ENCODE data around the gene FGF12.

DNA sequence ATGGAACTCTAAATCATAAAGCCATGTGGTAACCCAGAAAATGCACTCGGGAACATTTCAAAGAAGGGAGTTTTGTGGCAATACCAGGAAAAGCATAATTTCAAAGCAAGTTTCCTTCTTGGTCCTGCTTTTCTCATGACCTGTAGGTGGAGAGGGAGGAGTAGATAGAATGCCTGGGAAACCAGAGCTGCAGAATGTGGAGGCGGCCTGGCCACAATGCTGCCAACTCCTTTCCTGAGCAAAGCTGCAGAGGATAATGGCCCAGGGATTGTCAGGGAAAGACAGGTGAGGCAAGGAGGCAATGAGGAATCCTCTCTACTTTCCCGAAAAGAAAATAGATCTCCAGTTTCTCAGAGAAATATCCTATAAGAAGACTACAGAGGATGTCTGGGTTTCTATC, 330.3 kb downstream of the FGF12 start:
- TF ChIP-seq, protein P1, sequence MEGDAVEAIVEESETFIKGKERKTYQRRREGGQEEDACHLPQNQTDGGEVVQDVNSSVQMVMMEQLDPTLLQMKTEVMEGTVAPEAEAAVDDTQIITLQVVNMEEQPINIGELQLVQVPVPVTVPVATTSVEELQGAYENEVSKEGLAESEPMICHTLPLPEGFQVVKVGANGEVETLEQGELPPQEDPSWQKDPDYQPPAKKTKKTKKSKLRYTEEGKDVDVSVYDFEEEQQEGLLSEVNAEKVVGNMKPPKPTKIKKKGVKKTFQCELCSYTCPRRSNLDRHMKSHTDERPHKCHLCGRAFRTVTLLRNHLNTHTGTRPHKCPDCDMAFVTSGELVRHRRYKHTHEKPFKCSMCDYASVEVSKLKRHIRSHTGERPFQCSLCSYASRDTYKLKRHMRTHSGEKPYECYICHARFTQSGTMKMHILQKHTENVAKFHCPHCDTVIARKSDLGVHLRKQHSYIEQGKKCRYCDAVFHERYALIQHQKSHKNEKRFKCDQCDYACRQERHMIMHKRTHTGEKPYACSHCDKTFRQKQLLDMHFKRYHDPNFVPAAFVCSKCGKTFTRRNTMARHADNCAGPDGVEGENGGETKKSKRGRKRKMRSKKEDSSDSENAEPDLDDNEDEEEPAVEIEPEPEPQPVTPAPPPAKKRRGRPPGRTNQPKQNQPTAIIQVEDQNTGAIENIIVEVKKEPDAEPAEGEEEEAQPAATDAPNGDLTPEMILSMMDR (conservative IDR thresholded peaks at IDR 0.05 in 1 of 2, IDR thresholded peaks at IDR 0.05 in 1 of 2; ENCODE audit: low read depth in 1 of 2, low read length in 2 of 2): no peak
- TF ChIP-seq EZH2 (IDR thresholded peaks at IDR 0.05; ENCODE audit: low read length, missing control alignments): no peak
